ENCODE data around the gene RGR. TPM values are rescaled to one million over a fixed set of nuclear protein-coding genes. Genes with fewer than 3 reads are reported as not detected.

RGR gene
- total RNA-seq, 1 experiment from 2014 or later = not detected

GRCh38 chr10:84306751-84307384 is 62.0 kb downstream of the RGR start:
- H3K9ac ChIP-seq (ENCODE audit: low read length) = no peak overlapping the region
- CTCF ChIA-PET = no interaction called here
- BruUV-seq (replicated peaks) = no TSS peak

GRCh38 chr10:84308021-84308420 is 63.2 kb downstream of the RGR start:
- RAD21 ChIA-PET (ENCODE audit: low non-redundant PET in 1 of 2, low total read pairs in 2 of 2, uncharacterized antibody in 2 of 2, unreplicated experiment in 2 of 2) = no interaction called here
- H3K27me3 ChIP-seq (ENCODE audit: insufficient read depth, low read length) = no peaks in the 10 kb centered on the region
- no peak overlapping the region for H3K27ac ChIP-seq (ENCODE audit: low read depth, low read length)
- H3K36me3 ChIP-seq (ENCODE audit: control insufficient read depth in 1 of 2, insufficient read depth in 2 of 2, low read length in 2 of 2) = no peaks in the 10 kb centered on the region
- no peak for DNase-seq (ENCODE audit: low read depth, low spot score)
- H3K79me2 ChIP-seq (ENCODE audit: insufficient read depth, low read length) = no peaks in the 10 kb centered on the region
- no peak overlapping the region for H2AFZ ChIP-seq (ENCODE audit: low read depth, low read length, poor library complexity, severe bottlenecking)
- no peaks in the 10 kb centered on the region for H3K9me2 ChIP-seq (ENCODE audit: insufficient read depth)
- no peak for TF ChIP-seq EZH2phosphoT487 (IDR thresholded peaks at IDR 0.05; ENCODE audit: borderline replicate concordance)
- TF ChIP-seq YY1 (IDR thresholded peaks at IDR 0.05; ENCODE audit: extremely low read depth, insufficient replicate concordance, low read depth, low read length) = no peak
- no peak for TF ChIP-seq ZNF274 (IDR thresholded peaks at IDR 0.05; ENCODE audit: low read depth, low read length)
- no peak for TF ChIP-seq EZH2 (IDR thresholded peaks at IDR 0.05)
- no peak for TF ChIP-seq ZFX (IDR thresholded peaks at IDR 0.05)
- TF ChIP-seq JUND (IDR thresholded peaks at IDR 0.05) = no peak
- TF ChIP-seq, protein P1, sequence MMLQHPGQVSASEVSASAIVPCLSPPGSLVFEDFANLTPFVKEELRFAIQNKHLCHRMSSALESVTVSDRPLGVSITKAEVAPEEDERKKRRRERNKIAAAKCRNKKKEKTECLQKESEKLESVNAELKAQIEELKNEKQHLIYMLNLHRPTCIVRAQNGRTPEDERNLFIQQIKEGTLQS (IDR thresholded peaks at IDR 0.05) = no peak
- no peak for TF ChIP-seq CBX3 (IDR thresholded peaks at IDR 0.05; ENCODE audit: low read depth)
- TF ChIP-seq SIN3A (IDR thresholded peaks at IDR 0.05; ENCODE audit: low read depth) = no peak
- no peak for TF ChIP-seq ELF1 (IDR thresholded peaks at IDR 0.05; ENCODE audit: borderline replicate concordance, low read depth)
- TF ChIP-seq TCF7L2 (IDR thresholded peaks at IDR 0.05; ENCODE audit: borderline replicate concordance, extremely low read depth, insufficient read depth, insufficient read length) = no peak
- no peak for TF ChIP-seq SRF (IDR thresholded peaks at IDR 0.05; ENCODE audit: low read depth)
- TF ChIP-seq SP1 (IDR thresholded peaks at IDR 0.05; ENCODE audit: low read depth) = no peak
- no peak for TF ChIP-seq POLR2A (IDR thresholded peaks at IDR 0.05; ENCODE audit: borderline replicate concordance, extremely low read depth, insufficient read depth, insufficient read length)
- TF ChIP-seq MAX (IDR thresholded peaks at IDR 0.05) = no peak
- no peaks in the 10 kb centered on the region for H3K9me3 ChIP-seq (ENCODE audit: control insufficient read depth in 1 of 2, insufficient read depth in 1 of 2, low read depth in 1 of 2, low read length in 2 of 2)
- no peak overlapping the region for H3K9ac ChIP-seq (ENCODE audit: low read length)
- intact Hi-C loops (cut with micrococcal nuclease) = no loop called here
- peaks cover 2 to 26% of the 10 kb centered on the region in 2 experiments; a peak in 3 of 4 replicates for H3K4me1 ChIP-seq (ENCODE audit: control insufficient read depth in 1 of 2, insufficient read depth in 2 of 2, low read length in 2 of 2)
- H3K4me3 ChIP-seq (replicated peaks in 1 of 2; ENCODE audit: low read depth in 1 of 2, low read length in 2 of 2) = no peak overlapping the region
- no peak overlapping the region for H3K4me2 ChIP-seq (ENCODE audit: low read length)
- no TSS peak for BruUV-seq (replicated peaks)
- ATAC-seq = 0 out of 2 replicates have a peak, but pooled peaks have one; percentile 30
- POLR2A ChIA-PET = no interaction called here
- CTCF ChIA-PET = no interaction called here
- no peaks in the 10 kb centered on the region for H4K20me1 ChIP-seq (ENCODE audit: insufficient read depth)

More at GRCh38 chr10:84306751-84307384, 62.0 kb downstream of the RGR start:
- ChIA-PET RAD21 (ENCODE audit: low non-redundant PET in 1 of 2, low total read pairs in 2 of 2, uncharacterized antibody in 2 of 2, unreplicated experiment in 2 of 2) (no interaction called here), POLR2A (no interaction called here)
- TF ChIP-seq FOSL1 (IDR thresholded peaks at IDR 0.05; ENCODE audit: low read depth) (no peak), SRF (IDR thresholded peaks at IDR 0.05; ENCODE audit: low read depth) (no peak), ZFX (IDR thresholded peaks at IDR 0.05) (no peak), SP1 (IDR thresholded peaks at IDR 0.05; ENCODE audit: low read depth) (no peak)
- no peaks in the 10 kb centered on the region for H3K9me2 ChIP-seq (ENCODE audit: insufficient read depth)
- no peak overlapping the region for H2AFZ ChIP-seq (ENCODE audit: low read depth, low read length, poor library complexity, severe bottlenecking)
- H3K4me3 ChIP-seq (replicated peaks in 1 of 2; ENCODE audit: low read depth in 1 of 2, low read length in 2 of 2) = no peak overlapping the region
- no peaks in the 10 kb centered on the region for H3K36me3 ChIP-seq (ENCODE audit: control insufficient read depth in 1 of 2, insufficient read depth in 2 of 2, low read length in 2 of 2)
- no peaks in the 10 kb centered on the region for H4K20me1 ChIP-seq (ENCODE audit: insufficient read depth)
- intact Hi-C loops (cut with micrococcal nuclease) = no loop called here
- no peaks in the 10 kb centered on the region for H3K9me3 ChIP-seq (ENCODE audit: control insufficient read depth in 1 of 2, insufficient read depth in 1 of 2, low read depth in 1 of 2, low read length in 2 of 2)
- no peak overlapping the region for H3K4me2 ChIP-seq (ENCODE audit: low read length)
- no peak overlapping the region for H3K27ac ChIP-seq (ENCODE audit: low read depth, low read length)
- ATAC-seq (no peak), DNase-seq (ENCODE audit: low read depth, low spot score) (no peak)
- peaks cover 0 to 24% of the 10 kb centered on the region in 2 experiments; a peak in 1 of 4 replicates for H3K4me1 ChIP-seq (ENCODE audit: control insufficient read depth in 1 of 2, insufficient read depth in 2 of 2, low read length in 2 of 2)
- H3K27me3 ChIP-seq (ENCODE audit: insufficient read depth, low read length) = peaks cover 5% of the 10 kb centered on the region; the same call in 1 of the 2 replicates
- no peaks in the 10 kb centered on the region for H3K79me2 ChIP-seq (ENCODE audit: insufficient read depth, low read length)

Data from HCT116 (cell line).